Activated CD4-positive, CD25-positive, alpha-beta regulatory T cell (primary cell): Measurements from ENCODE around the gene SLC7A6.
A peak's percentile ranks its signal among the peaks of the same experiment; 100 is the strongest.

Experiments
- DNase-seq, 4 experiments: peaks; one replicate each; lab custom pipeline; 2025; lab: John Stamatoyannopoulos, UW

The SLC7A6 gene

GRCh38 chr16:68306633-68307032 is 42.3 kb downstream of the SLC7A6 start:
- DNase-seq = no peak

GRCh38 chr16:68309799-68310198 is 45.5 kb downstream of the SLC7A6 start:
- no peak for DNase-seq

- no peak for DNase-seq
Observed at GRCh38 chr16:68310437-68310773, 46.1 kb downstream of the SLC7A6 start.

GRCh38 chr16:68310774-68311511 is 46.6 kb downstream of the SLC7A6 start, which contains the start of the genes PRMT7 and SLC7A6OS:
TSS of gene PRMT7 (plus strand) at chr16:68311019. CDS start at chr16:68315980, 4,961 bp downstream.
TSS of gene SLC7A6OS (minus strand) at chr16:68310946. CDS start at chr16:68310926, 20 bp downstream.
- peak; percentile 71 to 89 (median 84) for DNase-seq

GRCh38 chr16:68313116-68313515 is 48.8 kb downstream of the SLC7A6 start:
- no peak for DNase-seq

GRCh38 chr16:68319185-68319908 is 55.0 kb downstream of the SLC7A6 start:
- peak in 1 of 4 experiments; percentile 11 for DNase-seq

- no peak for DNase-seq
Observed at GRCh38 chr16:68324336-68324735, 60.0 kb downstream of the SLC7A6 start.

GRCh38 chr16:68324780-68325357 is 60.5 kb downstream of the SLC7A6 start:
- DNase-seq = no peak

GRCh38 chr16:68328151-68328859 is 64.0 kb downstream of the SLC7A6 start:
- DNase-seq = peak; percentile 37 to 60 (median 46)

GRCh38 chr16:68328860-68329390 is 64.6 kb downstream of the SLC7A6 start:
- no peak for DNase-seq

GRCh38 chr16:68331879-68332410 is 67.6 kb downstream of the SLC7A6 start:
- DNase-seq = no peak

- DNase-seq = no peak
Observed at GRCh38 chr16:68332411-68333121, 68.2 kb downstream of the SLC7A6 start.

- DNase-seq = no peak
Observed at GRCh38 chr16:68335175-68335574, 70.8 kb downstream of the SLC7A6 start.

GRCh38 chr16:68338326-68339119 is 74.2 kb downstream of the SLC7A6 start:
- DNase-seq = no peak

- no peak for DNase-seq
Observed at GRCh38 chr16:68339214-68339613, 74.9 kb downstream of the SLC7A6 start.

- DNase-seq = no peak
Observed at GRCh38 chr16:68342620-68343019, 78.3 kb downstream of the SLC7A6 start.

- no peak for DNase-seq
Observed at GRCh38 chr16:68343137-68343536, 78.8 kb downstream of the SLC7A6 start.

GRCh38 chr16:68344252-68344651 is 79.9 kb downstream of the SLC7A6 start:
- DNase-seq = no peak

GRCh38 chr16:68345351-68345810 is 81.1 kb downstream of the SLC7A6 start:
- no peak for DNase-seq

- no peak for DNase-seq
Observed at GRCh38 chr16:68345958-68346635, 81.8 kb downstream of the SLC7A6 start.
